IMR-90 (cell line): ENCODE results near the gene PFDN6.

ENCODE experiments used
- CEBPB ChIP-seq: IDR thresholded peaks from 2 replicates; pipeline ENCODE4 v1.6.1; 2012; ENCODE audit warnings: low read depth, low read length, improper control_type of control experiment
- CHD1 ChIP-seq: IDR thresholded peaks from 2 replicates; pipeline ENCODE4 v1.6.1; 2012; ENCODE audit warnings: low read depth, low read length, improper control_type of control experiment
- FOS ChIP-seq: fragments of 150-350 bp; IDR thresholded peaks from 2 replicates; pipeline ENCODE4 v1.6.1; 2016; ENCODE audit warnings: low read depth, low read length
- MAFK ChIP-seq: IDR thresholded peaks from 2 replicates; pipeline ENCODE4 v1.6.1; 2012; ENCODE audit warnings: low read depth, low read length, improper control_type of control experiment
- MXI1 ChIP-seq: IDR thresholded peaks from 2 replicates; pipeline ENCODE4 v1.6.1; 2012; ENCODE audit warnings: low read depth, mild to moderate bottlenecking, low read length, moderate library complexity, borderline replicate concordance
- NFE2L2 ChIP-seq: fragments of 150-350 bp; IDR thresholded peaks from 2 replicates; pipeline ENCODE4 v1.6.1; 2016; ENCODE audit warnings: low read depth, mild to moderate bottlenecking, low read length
- POLR2A ChIP-seq: IDR thresholded peaks from 2 replicates; pipeline ENCODE4 v1.6.1; 2012; ENCODE audit warnings: mild to moderate bottlenecking, low read depth, low read length
- RAD21 ChIP-seq: IDR thresholded peaks from 2 replicates; pipeline ENCODE4 v1.6.1; 2012; ENCODE audit warnings: low read length, improper control_type of control experiment
- RCOR1 ChIP-seq: IDR thresholded peaks from 2 replicates; pipeline ENCODE4 v1.6.1; 2012; ENCODE audit warnings: mild to moderate bottlenecking, low read length, improper control_type of control experiment; ENCODE audit not compliant: insufficient replicate concordance
- RFX5 ChIP-seq: IDR thresholded peaks from 2 replicates; pipeline ENCODE4 v1.8.0; 2012; ENCODE audit warnings: low read depth, mild to moderate bottlenecking, low read length, moderate library complexity
- SMC3 ChIP-seq: fragments of 150-350 bp; IDR thresholded peaks from 2 replicates; pipeline ENCODE4 v1.6.1; 2016; ENCODE audit warnings: low read depth, mild to moderate bottlenecking, antibody characterized with exemption, low read length, moderate library complexity
- USF2 ChIP-seq: fragments of 150-350 bp; IDR thresholded peaks from 2 replicates; pipeline ENCODE4 v1.6.1; 2017; ENCODE audit warnings: mild to moderate bottlenecking, antibody characterized with exemption, low read length, low read depth
- TF ChIP-seq, protein P1 (sequence below): conservative IDR thresholded peaks from 2 replicates; pipeline ENCODE4 v1.5.1; 2012; ENCODE audit warnings: mild to moderate bottlenecking, low read depth, low read length, improper control_type of control experiment

- TF ChIP-seq USF2 (no peak), CEBPB (no peak), FOS (no peak), RCOR1 (peak; percentile 9), POLR2A (peak; percentile 50; the same call in 1 of the 2 replicates), SMC3 (0 out of 2 replicates have a peak, but pooled peaks have one; percentile 18), CHD1 (no peak), NFE2L2 (no peak), RFX5 (no peak), MXI1 (peak; percentile 50; the same call in 1 of the 2 replicates), RAD21 (peak; percentile 24; the same call in 1 of the 2 replicates), MAFK (no peak)
- TF ChIP-seq, protein P1, sequence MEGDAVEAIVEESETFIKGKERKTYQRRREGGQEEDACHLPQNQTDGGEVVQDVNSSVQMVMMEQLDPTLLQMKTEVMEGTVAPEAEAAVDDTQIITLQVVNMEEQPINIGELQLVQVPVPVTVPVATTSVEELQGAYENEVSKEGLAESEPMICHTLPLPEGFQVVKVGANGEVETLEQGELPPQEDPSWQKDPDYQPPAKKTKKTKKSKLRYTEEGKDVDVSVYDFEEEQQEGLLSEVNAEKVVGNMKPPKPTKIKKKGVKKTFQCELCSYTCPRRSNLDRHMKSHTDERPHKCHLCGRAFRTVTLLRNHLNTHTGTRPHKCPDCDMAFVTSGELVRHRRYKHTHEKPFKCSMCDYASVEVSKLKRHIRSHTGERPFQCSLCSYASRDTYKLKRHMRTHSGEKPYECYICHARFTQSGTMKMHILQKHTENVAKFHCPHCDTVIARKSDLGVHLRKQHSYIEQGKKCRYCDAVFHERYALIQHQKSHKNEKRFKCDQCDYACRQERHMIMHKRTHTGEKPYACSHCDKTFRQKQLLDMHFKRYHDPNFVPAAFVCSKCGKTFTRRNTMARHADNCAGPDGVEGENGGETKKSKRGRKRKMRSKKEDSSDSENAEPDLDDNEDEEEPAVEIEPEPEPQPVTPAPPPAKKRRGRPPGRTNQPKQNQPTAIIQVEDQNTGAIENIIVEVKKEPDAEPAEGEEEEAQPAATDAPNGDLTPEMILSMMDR = peak; percentile 44
These were observed 12.3 kb upstream of the PFDN6 start, which contains the start of gene B3GALT4 for GRCh38 chr6:33276864-33277662.
